Activated naive CD4-positive, alpha-beta T cell treated with anti-CD3 and anti-CD28 coated beads, Interleukin-2, amount 50 U/mL, for 72 hours (primary cell): ENCODE measurements around the gene TNS3. TPM values are rescaled to one million over a fixed set of nuclear protein-coding genes. Genes with fewer than 3 reads are reported as not detected.

Source experiments
- ATAC-seq, 2 donors: fragments of 150-1000 bp; cut with Tn5 transposase; 2 replicates each; pipeline ENCODE4 v1.10.0; 2021; ENCODE audit warnings: mild to moderate bottlenecking in 2 of 2, moderate library complexity in 2 of 2
- DNase-seq, 2 donors: peaks; one replicate each; pipeline ENCODE4 v3.0.0; 2021 to 2022; ENCODE audit warnings: low spot score in 2 of 2
- H3K27ac Mint-ChIP-seq, 2 donors: one replicate each; pipeline ENCODE4 v1.8.0; 2022; ENCODE audit warnings: mild to moderate bottlenecking in 2 of 2, mixed read lengths in 2 of 2
- H3K36me3 Mint-ChIP-seq, 2 donors: one replicate each; pipeline ENCODE4 v1.8.0; 2022; ENCODE audit warnings: mixed read lengths in 2 of 2
- H3K9me3 Mint-ChIP-seq, 2 donors: one replicate each; pipeline ENCODE4 v1.8.0; 2022; ENCODE audit warnings: mixed read lengths in 2 of 2
- total RNA-seq, 2 donors: library from RNA; stranded (reverse); gene quantifications; one replicate each; pipeline ENCODE4 v1.2.3, GENCODE V29; 2022

TNS3 gene
- total RNA-seq, 2 donors from 2014 or later, result 0.23 to 1.7 TPM

DNA sequence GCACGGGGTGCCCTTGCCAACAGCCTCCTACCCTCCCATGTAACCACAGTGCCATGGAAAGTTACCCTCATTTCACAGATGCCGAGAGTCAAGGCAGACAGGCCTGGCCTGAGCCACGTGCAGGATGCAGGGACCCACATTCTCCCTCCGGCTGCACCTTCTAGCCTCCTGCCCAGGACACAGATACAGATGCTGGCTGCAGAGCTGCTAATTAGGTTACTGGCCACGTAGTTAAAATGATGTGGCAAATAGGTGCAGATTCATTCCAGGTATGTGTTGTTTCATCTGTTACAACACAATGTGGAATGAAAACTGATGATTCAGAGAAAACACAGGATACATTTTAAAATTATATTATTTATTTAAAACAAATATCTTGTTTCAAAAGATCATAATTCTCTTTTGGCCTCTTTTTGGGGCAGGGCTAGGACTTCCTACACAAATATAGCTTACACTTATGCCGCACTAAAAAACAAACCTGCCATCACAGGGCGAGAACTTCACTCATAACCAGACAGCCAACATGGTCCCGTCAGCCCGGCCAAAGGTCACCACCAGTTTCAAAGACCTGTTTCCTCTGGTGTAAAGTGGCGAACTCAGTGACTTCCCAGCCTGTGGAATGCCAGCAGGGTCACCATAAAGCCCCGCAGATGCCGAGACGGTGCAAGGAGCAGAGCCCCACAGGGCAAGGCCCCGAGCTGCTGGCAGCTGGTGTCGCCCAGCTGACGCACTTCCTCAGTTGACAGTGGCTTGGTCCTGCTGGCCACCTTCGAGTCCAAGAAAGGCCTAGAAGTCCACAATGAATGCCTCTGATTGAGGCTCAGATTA is 83.5 kb downstream of the TNS3 start:
- Mint-ChIP-seq H3K9me3 (no peaks in the 10 kb centered on the region), H3K27ac (peak overlapping the region in 1 of 2 donors; percentile 17), H3K36me3 (no peaks in the 10 kb centered on the region)
- ATAC-seq, result no peak
- DNase-seq, result no peak

DNA sequence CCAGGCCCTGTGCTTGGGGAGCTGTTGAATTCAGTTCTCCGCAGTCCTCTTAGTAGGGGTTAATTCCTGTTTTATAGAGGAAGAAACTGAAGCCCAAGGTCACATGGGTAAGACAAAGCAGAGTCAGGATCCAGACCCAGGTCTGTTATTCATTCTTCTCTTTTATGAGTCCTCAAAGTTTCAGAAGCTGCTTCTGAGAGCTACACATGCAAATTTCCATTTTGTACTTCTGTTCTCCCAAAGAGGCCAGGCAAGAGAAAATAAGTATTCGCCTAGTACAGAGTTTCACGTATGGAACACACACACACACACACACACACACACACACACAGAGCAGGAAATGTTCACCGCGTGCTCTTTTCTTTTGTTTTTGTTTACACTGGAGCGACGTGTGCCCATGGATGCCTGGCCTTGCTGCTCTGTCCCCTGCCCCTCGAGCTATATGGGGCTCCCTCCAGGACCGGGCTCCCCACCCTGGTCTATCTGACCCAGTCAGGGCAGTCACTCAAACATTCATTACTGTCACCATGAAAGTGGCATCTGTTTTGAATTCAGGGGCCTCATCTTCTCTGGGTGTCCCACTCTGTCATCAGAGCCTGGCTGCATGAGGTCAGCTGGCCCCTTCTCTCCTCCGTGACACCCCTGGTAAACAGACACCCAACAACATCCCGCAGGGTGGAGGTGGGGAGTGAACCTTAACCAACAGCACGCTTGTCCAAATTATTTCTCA is 84.4 kb downstream of the TNS3 start:
- H3K36me3 Mint-ChIP-seq, result no peaks in the 10 kb centered on the region
- DNase-seq (no peak), ATAC-seq (peak in 1 of 2 donors; percentile 61)
- H3K9me3 Mint-ChIP-seq, result no peaks in the 10 kb centered on the region
- H3K27ac Mint-ChIP-seq, result peak overlapping the region in 1 of 2 donors; percentile 17

DNA sequence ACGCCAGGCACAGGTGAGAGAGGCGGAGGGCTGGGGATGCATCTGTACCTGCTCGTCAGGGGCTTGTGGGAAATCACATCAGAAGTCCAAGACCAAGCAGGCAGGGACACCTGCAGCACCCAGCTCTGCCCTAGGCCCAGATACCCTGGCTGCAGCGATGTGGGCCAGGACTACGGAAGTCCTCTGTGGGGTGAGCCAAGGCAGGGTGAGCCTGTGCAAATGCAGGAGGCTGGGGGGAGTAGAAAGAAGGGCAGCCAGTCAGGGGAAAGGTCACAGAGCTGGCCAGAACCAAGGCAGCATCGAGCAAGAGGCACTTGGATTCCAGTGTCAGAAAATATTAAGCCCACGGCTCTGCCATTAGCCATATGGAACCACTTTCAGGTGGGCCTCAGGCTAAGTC is 85.2 kb downstream of the TNS3 start:
- ATAC-seq, result no peak
- Mint-ChIP-seq H3K27ac (no peak overlapping the region), H3K36me3 (no peaks in the 10 kb centered on the region), H3K9me3 (no peaks in the 10 kb centered on the region)
- DNase-seq, result no peak

DNA sequence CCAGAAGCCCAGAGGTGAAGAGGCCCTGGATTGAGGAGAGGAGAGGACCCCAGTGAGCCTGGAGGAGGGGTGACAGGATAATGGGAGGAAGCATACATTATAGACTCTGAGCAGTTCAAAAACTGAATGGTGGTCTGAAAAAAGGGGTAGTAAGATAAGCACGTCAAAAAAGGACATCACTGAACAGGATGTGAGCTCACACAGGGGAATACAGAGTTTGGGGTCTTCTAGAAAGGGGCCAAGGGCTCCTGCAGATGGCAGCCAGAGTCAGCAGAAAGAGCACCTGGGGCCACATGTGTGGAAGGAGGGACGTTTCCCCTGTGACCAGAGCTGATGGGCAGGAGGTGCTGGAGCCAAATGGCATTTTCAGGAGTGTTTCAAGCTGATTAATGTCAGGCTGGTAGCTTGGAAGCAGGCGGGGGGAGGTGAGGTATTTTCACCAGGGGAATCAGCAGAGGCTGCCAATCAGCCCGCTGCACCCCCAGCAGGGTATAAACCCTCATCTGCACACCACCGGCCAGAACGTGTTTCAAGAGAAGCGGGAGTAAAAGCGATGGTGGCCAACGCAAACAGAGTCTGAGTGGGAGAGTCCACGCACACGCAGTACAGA is 85.8 kb downstream of the TNS3 start:
- no peak for ATAC-seq
- H3K36me3 Mint-ChIP-seq, result no peaks in the 10 kb centered on the region
- no peak overlapping the region for H3K27ac Mint-ChIP-seq

DNA sequence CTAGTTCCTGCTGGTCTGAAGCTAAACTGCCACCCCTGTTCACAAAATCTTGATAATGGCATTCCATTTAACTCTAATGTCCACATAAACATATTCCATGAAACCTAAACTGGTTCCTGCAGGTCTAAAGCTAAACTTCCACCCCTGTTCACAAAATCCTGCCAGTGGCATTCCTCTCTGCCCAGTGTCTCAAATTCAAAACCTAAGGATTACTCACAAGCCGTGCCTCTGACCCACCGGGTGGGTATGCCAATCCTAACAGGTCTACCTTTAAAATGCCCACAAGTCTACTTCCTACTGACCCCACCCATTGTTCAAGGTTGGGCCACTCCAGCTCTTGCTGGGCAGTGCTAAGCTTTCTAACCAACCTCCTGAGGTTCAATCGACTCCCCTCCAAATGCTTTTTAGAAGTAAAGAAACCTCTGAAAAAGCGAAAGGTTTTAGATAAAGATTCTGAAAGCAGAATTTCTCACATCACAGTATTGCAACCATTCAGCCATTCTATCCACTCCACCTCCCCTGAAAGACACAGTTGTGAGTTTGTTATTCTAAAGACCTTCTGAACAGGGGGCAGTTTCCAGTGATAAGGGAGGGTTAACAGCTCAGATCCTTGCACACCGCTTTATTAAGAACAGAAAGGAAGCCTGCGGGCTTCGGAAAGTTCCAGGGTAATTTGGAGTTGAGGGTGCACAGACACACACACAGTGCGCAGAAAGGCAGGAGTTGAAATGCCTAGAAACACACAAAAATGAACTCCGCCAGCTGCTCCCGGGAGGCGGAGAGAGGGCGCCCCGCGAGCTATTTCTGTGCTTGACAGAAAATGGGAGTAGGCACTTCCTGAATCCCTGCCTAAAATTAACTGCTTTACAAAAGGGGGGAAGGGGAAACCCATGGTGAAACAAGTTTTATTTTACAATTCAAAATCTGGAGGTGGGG is 87.7 kb downstream of the TNS3 start:
- ATAC-seq (no peak), DNase-seq (no peak)
- Mint-ChIP-seq H3K27ac (no peak overlapping the region), H3K9me3 (no peaks in the 10 kb centered on the region), H3K36me3 (no peaks in the 10 kb centered on the region)

More for the DNA sequence above, 85.8 kb downstream of the TNS3 start:
- H3K9me3 Mint-ChIP-seq, result no peaks in the 10 kb centered on the region
- no peak for DNase-seq

DNA sequence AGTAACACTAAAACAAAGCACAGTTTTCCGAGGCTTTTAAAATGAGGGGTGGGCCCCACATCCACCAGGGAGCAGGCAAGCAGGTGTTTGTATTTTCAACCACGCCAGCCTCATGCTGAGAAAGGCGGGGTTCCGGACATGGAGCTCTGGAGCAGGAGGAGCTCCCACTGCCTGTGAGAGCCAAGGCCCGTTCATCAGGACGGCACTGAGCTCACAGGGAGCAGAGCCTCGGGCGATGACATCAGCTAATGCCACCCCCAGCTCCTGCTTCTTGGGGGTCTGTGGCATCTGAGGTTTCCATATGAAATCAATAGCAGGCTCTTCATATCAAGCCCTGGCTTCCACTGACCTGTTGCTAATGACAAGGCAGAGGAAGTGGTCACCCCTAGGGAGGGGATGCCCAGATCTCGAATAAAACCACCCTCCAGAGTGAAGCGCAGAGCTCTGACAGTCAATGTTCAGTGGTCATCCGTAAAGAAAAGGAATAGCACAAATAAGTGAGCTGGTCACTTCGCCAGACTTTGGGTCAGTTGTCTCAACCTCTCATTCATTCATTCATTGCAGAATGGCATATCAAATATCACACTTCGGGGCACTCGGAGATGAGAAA is 89.1 kb downstream of the TNS3 start:
- Mint-ChIP-seq H3K27ac (no peak overlapping the region), H3K36me3 (no peaks in the 10 kb centered on the region), H3K9me3 (no peaks in the 10 kb centered on the region)
- ATAC-seq (no peak), DNase-seq (no peak)

DNA sequence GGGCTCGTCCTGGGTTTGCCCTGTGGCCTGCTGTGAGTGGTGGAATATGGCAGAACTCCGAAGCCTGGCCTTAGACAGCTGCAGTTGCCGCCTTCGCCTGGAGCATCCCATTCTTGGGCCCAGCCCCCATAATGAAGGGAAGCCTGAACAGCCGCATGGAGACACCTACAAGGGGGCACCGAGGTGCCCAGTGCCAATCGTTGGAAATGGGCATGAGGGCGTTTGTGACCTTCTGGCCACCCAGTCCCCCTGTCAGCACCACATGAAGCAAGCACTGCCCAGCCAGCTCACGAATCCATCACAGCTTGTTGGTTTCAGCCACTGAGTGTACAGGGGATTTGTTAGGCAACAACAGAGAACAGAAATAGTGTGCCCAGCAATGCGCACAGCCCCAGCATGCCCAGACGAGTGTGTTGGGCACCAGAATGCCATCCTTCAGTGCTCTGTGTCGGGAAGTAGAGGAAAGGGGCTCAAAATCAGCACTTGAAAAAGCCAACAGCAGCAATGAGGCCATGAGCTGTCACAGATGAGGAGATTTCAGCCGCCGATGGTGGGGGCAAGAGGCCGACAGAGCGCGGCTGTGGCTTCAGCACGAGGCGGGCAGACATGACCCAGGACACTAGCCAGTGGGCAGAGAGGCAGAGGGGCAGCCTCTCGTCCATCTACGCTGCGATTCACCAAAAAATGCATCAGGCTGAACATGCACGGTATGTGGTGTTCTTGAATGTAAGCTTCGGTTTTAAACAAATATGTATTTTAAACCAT is 91.2 kb downstream of the TNS3 start:
- peaks cover 0 to 5% of the 10 kb centered on the region in 2 donors for H3K9me3 Mint-ChIP-seq
- H3K36me3 Mint-ChIP-seq, result no peaks in the 10 kb centered on the region
- DNase-seq (no peak), ATAC-seq (no peak)
- no peak overlapping the region for H3K27ac Mint-ChIP-seq

DNA sequence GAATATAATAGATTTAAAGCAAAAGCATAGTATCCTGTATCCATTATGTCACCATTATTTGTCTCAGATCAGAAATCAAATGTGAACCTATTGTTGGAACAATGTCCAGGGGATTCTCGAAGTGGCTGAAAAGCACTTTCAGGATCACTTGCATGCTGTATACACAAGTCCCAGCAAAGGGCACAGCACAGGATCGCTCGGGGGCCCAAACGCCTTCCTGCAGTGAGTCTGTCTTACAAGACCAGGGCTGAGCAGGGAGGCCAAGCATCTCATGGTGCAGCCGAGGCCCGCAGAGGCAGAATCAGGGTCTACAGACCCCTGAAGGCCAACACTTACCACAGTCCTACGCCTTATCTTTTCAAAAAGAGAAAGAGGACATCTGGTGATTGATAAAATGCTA is 92.3 kb downstream of the TNS3 start:
- no peak for DNase-seq
- H3K36me3 Mint-ChIP-seq, result no peaks in the 10 kb centered on the region
- peaks cover 0 to 6% of the 10 kb centered on the region in 2 donors for H3K9me3 Mint-ChIP-seq
- ATAC-seq, result no peak
- H3K27ac Mint-ChIP-seq, result no peak overlapping the region

DNA sequence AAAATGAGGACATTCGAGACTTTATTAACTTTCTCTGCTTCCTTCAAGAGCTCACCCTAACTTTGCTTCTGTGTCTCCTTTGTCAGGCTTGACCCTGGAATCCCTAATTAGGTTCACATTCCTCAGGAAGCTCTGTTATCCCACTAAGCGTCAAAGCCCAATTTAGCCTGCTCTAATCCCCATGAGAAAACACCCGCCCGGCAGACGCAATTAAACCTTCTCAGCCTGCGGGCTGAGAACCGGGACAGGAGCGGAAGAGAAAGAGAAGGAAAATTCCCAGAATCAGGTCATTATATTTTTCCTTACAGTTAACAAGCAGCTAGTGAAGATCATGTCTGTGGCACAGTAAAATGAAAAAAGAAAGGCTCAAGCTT is 93.0 kb downstream of the TNS3 start:
- H3K27ac Mint-ChIP-seq, result no peak overlapping the region
- peaks cover 0 to 6% of the 10 kb centered on the region in 2 donors for H3K9me3 Mint-ChIP-seq
- no peaks in the 10 kb centered on the region for H3K36me3 Mint-ChIP-seq
- DNase-seq (no peak), ATAC-seq (no peak)

DNA sequence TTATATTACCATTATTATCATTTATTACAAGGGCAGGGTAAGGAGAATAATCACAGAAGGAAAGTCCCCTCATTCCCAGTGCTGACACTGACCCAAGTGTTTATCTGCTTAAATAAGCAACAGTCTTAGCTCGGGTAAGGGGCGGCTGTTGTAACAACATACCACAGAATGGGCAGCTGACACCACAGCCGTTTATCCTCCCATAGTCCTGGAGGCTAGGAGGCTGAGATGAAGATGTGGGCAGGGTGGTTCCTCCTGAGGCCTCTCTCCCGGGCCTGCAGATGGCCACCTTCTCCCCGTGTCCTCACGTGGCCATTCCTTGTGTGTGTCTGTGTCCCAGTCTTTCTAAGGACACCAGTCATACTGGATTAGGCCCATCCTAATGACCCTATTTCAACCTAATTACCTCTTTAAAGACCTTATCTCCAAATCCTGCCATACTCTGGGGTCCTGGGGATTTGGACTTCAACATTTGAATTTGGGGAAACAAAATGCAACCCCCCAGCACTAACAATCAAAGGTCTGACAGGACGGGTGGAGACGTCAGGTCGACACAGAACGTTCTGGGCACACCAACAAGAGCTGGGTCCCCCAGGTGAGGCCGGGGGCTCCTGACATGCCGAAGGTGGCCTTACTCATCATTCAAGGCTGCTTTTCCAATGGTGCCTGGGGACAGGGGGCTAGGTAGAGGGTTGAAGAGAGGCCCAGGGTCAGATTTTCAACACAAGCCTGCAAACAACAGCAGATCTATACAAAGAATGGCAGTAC is 93.5 kb downstream of the TNS3 start:
- DNase-seq, result no peak
- H3K9me3 Mint-ChIP-seq, result peaks cover 0 to 6% of the 10 kb centered on the region in 2 donors
- ATAC-seq, result no peak
- no peak overlapping the region for H3K27ac Mint-ChIP-seq
- H3K36me3 Mint-ChIP-seq, result no peaks in the 10 kb centered on the region

DNA sequence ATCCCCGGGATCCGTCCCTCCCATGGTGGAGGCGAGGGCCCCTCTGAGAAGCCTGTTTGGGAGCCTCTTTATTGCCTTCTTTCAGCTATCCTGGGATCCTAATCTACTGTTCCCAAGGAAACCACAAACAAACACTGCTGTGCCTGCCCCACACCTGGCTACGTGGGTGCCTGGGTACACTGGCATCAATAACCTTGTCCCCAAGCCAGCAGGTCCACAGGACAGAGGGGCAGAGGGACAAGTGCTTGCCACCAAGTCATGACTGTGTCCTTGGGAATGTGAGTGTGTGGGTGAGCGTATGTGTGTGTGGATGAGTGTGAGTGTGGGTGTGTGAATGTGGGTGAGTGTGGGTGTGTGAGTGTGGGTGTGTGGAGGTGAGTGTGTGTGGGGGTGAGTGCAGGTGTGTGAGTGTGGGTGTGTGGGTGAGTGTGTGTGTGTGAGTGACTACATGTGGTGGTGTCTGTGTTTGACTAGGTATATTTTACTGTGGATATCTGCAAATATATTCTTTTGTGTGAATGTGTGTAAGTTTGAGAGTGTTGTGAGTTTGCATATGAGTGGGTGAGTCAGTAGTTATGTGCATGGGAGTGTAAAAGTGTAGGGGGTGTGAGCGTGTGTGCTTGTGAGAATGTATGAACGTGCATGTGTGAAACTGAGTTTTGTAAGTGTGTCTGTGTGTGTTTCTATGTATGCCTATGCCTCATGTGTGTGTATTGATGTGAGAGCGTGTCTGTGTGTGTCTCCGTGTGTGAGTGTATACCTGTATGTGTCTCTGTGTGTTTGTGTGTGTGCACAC is 96.1 kb downstream of the TNS3 start:
- no peak overlapping the region for H3K27ac Mint-ChIP-seq

DNA sequence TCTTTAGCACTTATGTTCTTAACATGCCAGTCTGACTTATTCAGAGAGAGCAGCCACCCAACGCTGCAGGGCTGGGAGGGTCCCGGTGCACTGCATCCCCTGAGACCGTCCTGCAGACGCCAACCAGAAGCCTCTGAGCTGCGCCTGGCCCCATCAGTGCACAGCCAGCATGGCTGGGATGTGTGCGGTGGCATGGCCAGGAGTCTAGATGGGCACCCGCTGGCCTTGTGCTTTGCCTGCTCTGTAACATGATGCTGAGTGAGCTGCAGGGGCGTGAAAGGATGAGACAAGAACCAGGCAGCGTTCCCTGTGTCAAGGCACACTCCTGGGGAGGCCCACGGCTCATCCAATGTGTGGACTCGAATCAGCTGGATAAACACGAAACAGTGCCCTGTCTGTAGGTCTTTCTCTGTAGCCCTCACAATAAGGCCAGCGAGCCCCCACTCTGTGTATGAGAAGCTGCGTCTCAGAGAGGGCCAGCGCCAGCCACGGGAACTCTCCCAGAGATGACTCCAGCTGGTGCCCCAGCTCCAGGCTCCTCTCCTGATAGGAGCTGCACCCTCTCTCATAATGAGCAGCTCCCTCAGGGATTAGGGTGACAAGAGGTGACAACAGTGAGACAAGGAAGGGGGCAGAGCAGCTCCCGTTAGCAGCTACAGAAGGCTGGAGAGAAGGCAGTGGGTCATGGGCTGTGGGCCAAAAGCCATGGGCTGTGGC is 96.8 kb downstream of the TNS3 start:
- H3K9me3 Mint-ChIP-seq, result peaks cover 0 to 10% of the 10 kb centered on the region in 2 donors
- no peak for DNase-seq
- no peak for ATAC-seq
- H3K27ac Mint-ChIP-seq, result no peak overlapping the region
- H3K36me3 Mint-ChIP-seq, result no peaks in the 10 kb centered on the region

More for the DNA sequence above, 96.1 kb downstream of the TNS3 start:
- no peak for ATAC-seq
- no peaks in the 10 kb centered on the region for H3K36me3 Mint-ChIP-seq
- H3K9me3 Mint-ChIP-seq, result peaks cover 0 to 10% of the 10 kb centered on the region in 2 donors
- no peak for DNase-seq

DNA sequence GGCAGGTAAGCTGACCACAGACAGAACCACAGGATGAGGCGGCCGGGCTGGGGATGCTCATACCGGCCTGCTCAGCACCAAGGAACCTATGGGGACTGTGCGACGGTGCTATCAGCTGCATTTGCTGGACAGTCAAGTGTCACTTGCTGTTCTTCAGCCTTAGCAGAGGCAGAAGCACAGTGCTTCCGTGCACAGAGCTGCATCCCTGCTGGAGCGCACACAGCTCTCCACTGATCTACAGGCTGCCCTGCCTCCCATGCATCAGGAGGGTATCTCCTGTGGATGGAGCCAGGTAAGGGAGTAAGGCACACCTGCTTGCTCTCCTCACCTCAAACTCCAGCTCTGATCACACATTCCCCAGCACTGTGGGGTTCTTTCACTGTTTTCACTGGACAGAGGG is 97.5 kb downstream of the TNS3 start:
- H3K36me3 Mint-ChIP-seq, result no peaks in the 10 kb centered on the region
- DNase-seq, result no peak

More for the DNA sequence above, 97.5 kb downstream of the TNS3 start:
- no peak overlapping the region for H3K27ac Mint-ChIP-seq
- ATAC-seq, result no peak
- peaks cover 0 to 10% of the 10 kb centered on the region in 2 donors for H3K9me3 Mint-ChIP-seq
